HFFc6 (cell line): ENCODE results near the gene AGMO. TPM values are rescaled to one million over a fixed set of nuclear protein-coding genes. Genes with fewer than 3 reads are reported as not detected.

Experiments used
- DNase-seq: peaks from one replicate; pipeline ENCODE4 v3.0.0-alpha.2; 2018
- H3K27ac Mint-ChIP-seq: 2 replicates; pipeline ENCODE4 v1.8.0; 2020; ENCODE audit warnings: mild to moderate bottlenecking, mixed read lengths
- H3K27me3 Mint-ChIP-seq: 2 replicates; pipeline ENCODE4 v1.8.0; 2021; ENCODE audit warnings: mild to moderate bottlenecking, moderate library complexity, mixed read lengths; ENCODE audit not compliant: insufficient read depth
- H3K36me3 Mint-ChIP-seq: 2 replicates; pipeline ENCODE4 v1.8.0; 2021; ENCODE audit warnings: low read depth, mixed read lengths
- H3K4me1 Mint-ChIP-seq: 2 replicates; pipeline ENCODE4 v1.8.0; 2020; ENCODE audit warnings: low read depth, mixed read lengths
- H3K4me3 Mint-ChIP-seq: 2 replicates; pipeline ENCODE4 v1.8.0; 2020; ENCODE audit warnings: mild to moderate bottlenecking, moderate library complexity, mixed read lengths
- H3K9me3 Mint-ChIP-seq: 2 replicates; pipeline ENCODE4 v1.8.0; 2020; ENCODE audit warnings: mild to moderate bottlenecking, mixed read lengths
- CTCF ChIP-seq: fragments of 200-600 bp; sonication (generic); IDR thresholded peaks from 2 replicates; pipeline ENCODE4 v1.5.0; 2021; ENCODE audit warnings: antibody characterized with exemption, mild to moderate bottlenecking
- total RNA-seq, 6 experiments: library from RNA; stranded (reverse); fragmentation: NEBNext Ultra II Directional; extraction: Animal tissue kit (Norgen Biotek cat#: 25700); gene quantifications; 2 replicates in 1 of 6; 3 replicates in 5 of 6; pipeline ENCODE4 v1.2.3, GENCODE V29; 2021

Gene AGMO
- total RNA-seq, 6 experiments from 2014 or later: 0.07 to 0.09 TPM; not detected in 4

DNA sequence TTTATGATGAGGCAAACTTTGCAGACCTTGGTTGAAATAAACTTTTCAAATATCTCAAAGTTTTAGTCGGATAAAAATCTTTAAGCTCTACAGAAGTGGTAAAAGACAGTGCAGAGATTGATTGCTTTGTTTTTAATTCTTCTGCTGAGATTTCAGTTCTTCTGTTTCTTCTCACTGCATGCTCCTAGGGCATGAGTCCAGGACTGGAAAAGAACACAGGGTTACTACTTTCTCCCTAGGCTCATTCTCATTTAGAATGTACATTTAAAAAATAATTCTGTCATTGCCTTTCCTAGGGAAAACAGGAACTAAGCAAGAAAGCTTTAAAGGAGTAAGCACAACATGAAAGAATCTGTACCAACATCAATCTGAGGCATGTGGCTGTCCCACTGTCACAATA is 402.6 kb downstream of the AGMO start:
- no peaks in the 10 kb centered on the region for H3K4me1 Mint-ChIP-seq
- H3K27me3 Mint-ChIP-seq: no peaks in the 10 kb centered on the region
- H3K36me3 Mint-ChIP-seq: no peaks in the 10 kb centered on the region
- no peaks in the 10 kb centered on the region for H3K9me3 Mint-ChIP-seq
- no peak overlapping the region for H3K4me3 Mint-ChIP-seq
- DNase-seq: no peak
- TF ChIP-seq CTCF: no peak
- no peak overlapping the region for H3K27ac Mint-ChIP-seq

DNA sequence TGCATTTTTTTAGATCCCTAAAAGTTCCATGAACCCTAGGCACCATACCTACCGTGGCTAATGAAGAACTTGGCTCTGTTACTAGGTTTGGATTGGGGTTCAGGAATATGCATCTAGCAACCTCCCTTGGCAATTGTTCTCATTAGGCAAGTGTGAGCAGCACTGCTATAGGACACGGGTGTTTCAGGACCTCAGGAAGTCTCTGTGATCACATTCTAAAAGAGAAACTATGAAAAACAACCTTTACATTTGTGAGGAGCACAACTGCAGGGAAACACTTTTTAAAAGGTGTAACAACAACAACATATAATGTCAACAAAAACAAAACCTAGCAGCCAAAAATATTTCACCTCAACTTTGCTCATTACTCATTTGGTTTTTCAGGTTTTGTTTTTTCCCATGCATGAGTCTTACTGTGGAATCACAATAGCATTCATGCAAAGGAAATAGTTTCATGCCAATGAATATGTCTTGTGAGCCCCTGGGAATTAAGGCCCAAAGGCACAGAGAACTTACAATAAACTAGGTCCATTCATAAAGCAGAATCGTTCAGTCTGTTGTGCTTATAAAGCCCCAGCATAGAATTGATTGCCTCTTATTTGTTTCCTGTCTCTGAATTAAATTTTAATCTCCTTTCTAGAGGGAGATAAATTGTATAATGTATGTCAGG is 403.5 kb downstream of the AGMO start:
- Mint-ChIP-seq H3K4me3 (no peak overlapping the region), H3K27me3 (peaks cover 2% of the 10 kb centered on the region; the same call in 1 of the 2 replicates), H3K27ac (no peak overlapping the region), H3K36me3 (no peaks in the 10 kb centered on the region), H3K9me3 (no peaks in the 10 kb centered on the region), H3K4me1 (no peaks in the 10 kb centered on the region)
- no peak for TF ChIP-seq CTCF
- no peak for DNase-seq

Other genes starting within 250 kb of the AGMO start
- not detected for gene MEOX2, start 124.7 kb upstream of the AGMO start, total RNA-seq